Smooth muscle cell (in vitro differentiated cells): Measurements from ENCODE around the gene RAB5A. TPM values are rescaled to one million over a fixed set of nuclear protein-coding genes. Genes with fewer than 3 reads are reported as not detected.

ENCODE experiments used
- DNase-seq: peaks from one replicate; lab custom pipeline; 2025; ENCODE audit not compliant: unreplicated experiment; lab: John Stamatoyannopoulos, UW
- H2AFZ ChIP-seq: fragments of 200-600 bp; sonication (generic); 2 replicates; pipeline ENCODE4 v1.6.0; 2016; ENCODE audit warnings: antibody characterized with exemption, low read depth, mild to moderate bottlenecking
- H3F3A ChIP-seq: fragments of 200-600 bp; sonication (generic); 2 replicates; pipeline ENCODE4 v1.6.0; 2017; ENCODE audit warnings: antibody characterized with exemption, low read depth
- H3K27ac ChIP-seq: fragments of 200-600 bp; sonication (generic); 2 replicates; pipeline ENCODE4 v1.5.1; 2016; ENCODE audit warnings: low read depth, mild to moderate bottlenecking
- H3K27me3 ChIP-seq: fragments of 200-600 bp; sonication (generic); 2 replicates; pipeline ENCODE4 v1.6.1; 2016; ENCODE audit warnings: low read depth, mild to moderate bottlenecking
- H3K36me3 ChIP-seq: fragments of 200-600 bp; sonication (generic); 2 replicates; pipeline ENCODE4 v1.5.1; 2016; ENCODE audit warnings: low read depth
- H3K4me1 ChIP-seq: fragments of 200-600 bp; sonication (generic); 2 replicates; pipeline ENCODE4 v1.5.1; 2016; ENCODE audit warnings: low read depth
- H3K4me2 ChIP-seq: fragments of 200-600 bp; sonication (generic); 2 replicates; pipeline ENCODE4 v1.6.0; 2016; ENCODE audit warnings: mild to moderate bottlenecking
- H3K4me3 ChIP-seq: fragments of 200-600 bp; sonication (generic); 2 replicates; pipeline ENCODE4 v1.5.1; 2016; ENCODE audit warnings: mild to moderate bottlenecking
- H3K79me2 ChIP-seq: fragments of 200-600 bp; sonication (generic); 2 replicates; pipeline ENCODE4 v1.6.0; 2016; ENCODE audit warnings: low read depth, mild to moderate bottlenecking
- H3K9ac ChIP-seq: fragments of 200-600 bp; sonication (generic); 2 replicates; pipeline ENCODE4 v1.6.0; 2016; ENCODE audit warnings: low read depth
- H3K9me3 ChIP-seq: fragments of 200-600 bp; sonication (generic); replicated peaks from 2 replicates; pipeline ENCODE4 v1.5.1; 2016; ENCODE audit warnings: low read depth
- H4K20me1 ChIP-seq: fragments of 200-600 bp; sonication (generic); 2 replicates; pipeline ENCODE4 v1.6.0; 2016; ENCODE audit warnings: low read depth
- WGBS: methylation state at CpG from one replicate; pipeline ENCODE4 v1.1.7; 2016; ENCODE audit warnings: low lambda C conversion rate; 5-methylcytosine and 5-hydroxymethylcytosine counted together
- polyA plus RNA-seq: library from polyadenylated mRNA; unstranded; fragments of >200 nt; fragmentation: Nextera tagmentation; extraction: Ambion mirVana; gene quantifications from 2 replicates; pipeline ENCODE4 v1.2.1, GENCODE V29; 2016
- total RNA-seq: library from RNA; depleted of rRNA; stranded (reverse); fragments of >200 nt; gene quantifications from 2 replicates; pipeline ENCODE4 v1.2.3, GENCODE V29; 2014
- TF ChIP-seq, protein P1 (sequence below): fragments of 200-600 bp; sonication (generic); IDR thresholded peaks from 2 replicates; pipeline ENCODE4 v1.5.1; 2017; ENCODE audit warnings: borderline replicate concordance, mild to moderate bottlenecking, antibody characterized with exemption; ENCODE audit not compliant: insufficient read depth, poor library complexity, severe bottlenecking

Gene RAB5A
- total and polyA plus RNA-seq, 2 experiments from 2014 or later: 92.2 to 127 TPM

DNA sequence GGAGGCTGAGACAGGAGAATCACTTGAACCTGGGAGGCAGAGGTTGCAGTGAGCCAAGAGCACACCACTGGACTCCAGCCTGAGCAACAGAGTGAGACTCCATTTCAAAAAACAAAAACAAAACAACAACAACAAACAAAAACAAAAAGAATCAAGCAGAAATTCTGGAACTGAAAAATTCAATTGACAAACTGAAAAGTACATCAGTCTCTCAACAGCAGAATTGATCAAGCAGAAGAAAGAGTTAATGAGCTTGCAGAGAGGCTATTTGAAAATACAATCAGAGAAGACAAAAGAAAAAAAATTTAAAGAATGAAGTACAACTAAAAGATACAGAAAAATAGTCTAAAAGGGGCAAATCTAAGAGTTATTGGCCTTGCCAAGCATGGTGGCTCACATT is 35.4 kb upstream of the RAB5A start:
- no peaks in the 10 kb centered on the region for H3K27me3 ChIP-seq
- H3F3A ChIP-seq: no peaks in the 10 kb centered on the region
- H3K27ac ChIP-seq: no peak overlapping the region
- TF ChIP-seq, protein P1, sequence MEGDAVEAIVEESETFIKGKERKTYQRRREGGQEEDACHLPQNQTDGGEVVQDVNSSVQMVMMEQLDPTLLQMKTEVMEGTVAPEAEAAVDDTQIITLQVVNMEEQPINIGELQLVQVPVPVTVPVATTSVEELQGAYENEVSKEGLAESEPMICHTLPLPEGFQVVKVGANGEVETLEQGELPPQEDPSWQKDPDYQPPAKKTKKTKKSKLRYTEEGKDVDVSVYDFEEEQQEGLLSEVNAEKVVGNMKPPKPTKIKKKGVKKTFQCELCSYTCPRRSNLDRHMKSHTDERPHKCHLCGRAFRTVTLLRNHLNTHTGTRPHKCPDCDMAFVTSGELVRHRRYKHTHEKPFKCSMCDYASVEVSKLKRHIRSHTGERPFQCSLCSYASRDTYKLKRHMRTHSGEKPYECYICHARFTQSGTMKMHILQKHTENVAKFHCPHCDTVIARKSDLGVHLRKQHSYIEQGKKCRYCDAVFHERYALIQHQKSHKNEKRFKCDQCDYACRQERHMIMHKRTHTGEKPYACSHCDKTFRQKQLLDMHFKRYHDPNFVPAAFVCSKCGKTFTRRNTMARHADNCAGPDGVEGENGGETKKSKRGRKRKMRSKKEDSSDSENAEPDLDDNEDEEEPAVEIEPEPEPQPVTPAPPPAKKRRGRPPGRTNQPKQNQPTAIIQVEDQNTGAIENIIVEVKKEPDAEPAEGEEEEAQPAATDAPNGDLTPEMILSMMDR: no peak
- no peaks in the 10 kb centered on the region for H3K79me2 ChIP-seq
- H4K20me1 ChIP-seq: no peaks in the 10 kb centered on the region
- no peaks in the 10 kb centered on the region for H3K4me1 ChIP-seq
- DNase-seq: no peak
- H3K4me2 ChIP-seq: no peak overlapping the region
- H2AFZ ChIP-seq: no peak overlapping the region
- H3K9me3 ChIP-seq: peaks cover 11% of the 10 kb centered on the region
- no peaks in the 10 kb centered on the region for H3K36me3 ChIP-seq
- H3K4me3 ChIP-seq: no peak overlapping the region
- H3K9ac ChIP-seq: no peak overlapping the region

DNA sequence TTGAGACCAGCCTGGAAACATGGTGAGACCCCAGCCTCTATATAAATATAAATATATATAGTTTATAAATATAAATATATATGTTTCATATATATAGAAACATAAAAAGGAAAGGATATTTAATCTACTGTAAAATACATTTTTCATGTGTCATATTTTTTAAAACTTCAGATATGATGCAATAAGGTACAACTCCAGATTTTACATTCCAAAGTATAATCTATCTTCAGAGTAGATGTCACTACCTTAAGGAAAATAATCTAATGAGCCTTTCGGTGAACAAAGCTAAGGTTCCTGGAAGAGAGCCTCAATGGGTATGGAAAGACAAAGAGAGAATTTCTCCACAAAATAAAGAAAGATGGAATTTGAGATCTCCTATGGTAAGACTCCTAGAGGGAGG is 29.7 kb upstream of the RAB5A start:
- no peak overlapping the region for H3K9ac ChIP-seq
- H3K9me3 ChIP-seq: peaks cover 8% of the 10 kb centered on the region
- no peaks in the 10 kb centered on the region for H3K36me3 ChIP-seq
- H4K20me1 ChIP-seq: no peaks in the 10 kb centered on the region
- H3F3A ChIP-seq: no peaks in the 10 kb centered on the region
- no peaks in the 10 kb centered on the region for H3K4me1 ChIP-seq
- H3K4me3 ChIP-seq: no peak overlapping the region
- no peak overlapping the region for H3K4me2 ChIP-seq
- H3K27me3 ChIP-seq: no peaks in the 10 kb centered on the region
- H2AFZ ChIP-seq: no peak overlapping the region
- TF ChIP-seq, protein P1: no peak
- no peak overlapping the region for H3K27ac ChIP-seq
- DNase-seq: no peak
- H3K79me2 ChIP-seq: no peaks in the 10 kb centered on the region
- WGBS: 91% methylated on average over 1 of the region's 1 CpG

DNA sequence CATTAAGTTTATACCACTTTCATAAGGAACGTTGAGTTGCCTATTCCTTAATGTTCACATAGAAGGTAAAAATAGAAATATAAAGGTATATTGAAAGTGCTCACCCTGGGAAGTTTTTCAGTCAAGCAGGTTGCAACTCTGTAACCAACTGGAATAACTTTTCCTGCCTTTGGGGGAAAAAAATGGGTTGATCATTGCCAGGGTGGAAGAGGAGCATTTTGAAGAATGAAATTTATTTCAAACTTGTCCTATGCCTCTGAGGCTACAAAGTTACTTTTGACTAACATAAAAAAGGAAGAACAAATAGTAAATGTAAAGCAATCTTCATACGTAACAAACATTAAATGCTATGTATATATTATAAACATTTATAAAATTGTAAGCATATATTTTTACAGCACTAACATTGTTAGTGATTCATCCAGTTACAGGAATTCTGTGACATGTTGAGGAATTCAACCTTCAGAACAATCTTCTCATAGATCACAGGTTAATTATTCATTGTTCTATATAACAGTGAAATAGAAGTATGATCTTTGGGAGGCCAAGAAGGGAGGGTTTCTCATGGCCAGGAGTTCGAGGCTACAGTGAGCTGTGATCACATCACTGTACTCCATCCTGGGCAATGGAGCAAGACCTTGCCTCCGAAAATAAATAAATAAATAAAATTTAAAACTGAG is 26.4 kb upstream of the RAB5A start:
- WGBS: 71% methylated on average over 4 of the region's 4 CpGs

More for the DNA sequence above, 26.4 kb upstream of the RAB5A start:
- Histone ChIP-seq H3K9ac (no peak overlapping the region), H3F3A (no peaks in the 10 kb centered on the region), H3K79me2 (no peaks in the 10 kb centered on the region), H3K27me3 (no peaks in the 10 kb centered on the region), H3K4me2 (no peak overlapping the region), H3K9me3 (no peaks in the 10 kb centered on the region), H3K36me3 (no peaks in the 10 kb centered on the region), H3K27ac (no peak overlapping the region), H2AFZ (no peak overlapping the region), H3K4me3 (no peak overlapping the region), H4K20me1 (no peaks in the 10 kb centered on the region), H3K4me1 (no peaks in the 10 kb centered on the region)
- no peak for DNase-seq
- TF ChIP-seq, protein P1: no peak
